Fibroblast of mammary gland (primary cell): Measurements from ENCODE around the gene FCMR.
A peak's percentile ranks its signal among the peaks of the same experiment; 100 is the strongest.
"Not testable (repeated sequence)": the region's sequence is repeated elsewhere in the genome, so short reads cannot be mapped to it uniquely, and the experiment has no call there.

Experiments used
- DNase-seq: peaks from one replicate; pipeline ENCODE4 v3.0.0-alpha.2; 2010; ENCODE audit warnings: low read depth
- H3K4me3 ChIP-seq: 2 replicates; pipeline ENCODE4 v1.5.1; 2011; ENCODE audit warnings: low read depth, mild to moderate bottlenecking, low read length, moderate library complexity; ENCODE audit not compliant: control insufficient read depth
- TF ChIP-seq, protein P1 (sequence below): conservative IDR thresholded peaks from 2 replicates; pipeline ENCODE4 v1.5.1; 2011; ENCODE audit warnings: low read depth, low read length, inconsistent platforms; ENCODE audit not compliant: control insufficient read depth, insufficient read depth

FCMR gene

DNA sequence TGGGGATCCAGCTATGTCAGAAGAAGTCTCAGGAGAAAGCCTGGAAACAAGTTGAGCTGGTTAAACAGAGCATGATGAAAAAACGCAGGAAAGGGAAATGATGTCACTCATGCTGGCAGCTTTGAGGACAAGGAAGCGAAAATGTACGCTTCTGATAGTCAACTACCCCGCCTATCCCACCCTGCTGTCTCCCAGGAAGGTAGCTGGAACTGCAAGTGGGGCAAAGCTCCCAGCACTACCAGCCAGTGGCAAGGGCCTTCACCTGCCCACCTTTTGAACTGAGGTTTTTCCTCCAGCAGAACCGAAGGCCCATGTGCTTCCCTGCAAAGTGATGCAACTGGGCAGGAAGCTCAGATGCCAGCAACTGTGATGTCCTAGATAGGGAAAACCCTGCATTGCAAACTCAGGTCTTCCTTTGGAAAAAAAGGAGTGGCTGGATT lies 62.6 kb downstream of the FCMR start:
- DNase-seq: no peak
- no peak overlapping the region for H3K4me3 ChIP-seq
- TF ChIP-seq, protein P1, sequence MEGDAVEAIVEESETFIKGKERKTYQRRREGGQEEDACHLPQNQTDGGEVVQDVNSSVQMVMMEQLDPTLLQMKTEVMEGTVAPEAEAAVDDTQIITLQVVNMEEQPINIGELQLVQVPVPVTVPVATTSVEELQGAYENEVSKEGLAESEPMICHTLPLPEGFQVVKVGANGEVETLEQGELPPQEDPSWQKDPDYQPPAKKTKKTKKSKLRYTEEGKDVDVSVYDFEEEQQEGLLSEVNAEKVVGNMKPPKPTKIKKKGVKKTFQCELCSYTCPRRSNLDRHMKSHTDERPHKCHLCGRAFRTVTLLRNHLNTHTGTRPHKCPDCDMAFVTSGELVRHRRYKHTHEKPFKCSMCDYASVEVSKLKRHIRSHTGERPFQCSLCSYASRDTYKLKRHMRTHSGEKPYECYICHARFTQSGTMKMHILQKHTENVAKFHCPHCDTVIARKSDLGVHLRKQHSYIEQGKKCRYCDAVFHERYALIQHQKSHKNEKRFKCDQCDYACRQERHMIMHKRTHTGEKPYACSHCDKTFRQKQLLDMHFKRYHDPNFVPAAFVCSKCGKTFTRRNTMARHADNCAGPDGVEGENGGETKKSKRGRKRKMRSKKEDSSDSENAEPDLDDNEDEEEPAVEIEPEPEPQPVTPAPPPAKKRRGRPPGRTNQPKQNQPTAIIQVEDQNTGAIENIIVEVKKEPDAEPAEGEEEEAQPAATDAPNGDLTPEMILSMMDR: no peak

DNA sequence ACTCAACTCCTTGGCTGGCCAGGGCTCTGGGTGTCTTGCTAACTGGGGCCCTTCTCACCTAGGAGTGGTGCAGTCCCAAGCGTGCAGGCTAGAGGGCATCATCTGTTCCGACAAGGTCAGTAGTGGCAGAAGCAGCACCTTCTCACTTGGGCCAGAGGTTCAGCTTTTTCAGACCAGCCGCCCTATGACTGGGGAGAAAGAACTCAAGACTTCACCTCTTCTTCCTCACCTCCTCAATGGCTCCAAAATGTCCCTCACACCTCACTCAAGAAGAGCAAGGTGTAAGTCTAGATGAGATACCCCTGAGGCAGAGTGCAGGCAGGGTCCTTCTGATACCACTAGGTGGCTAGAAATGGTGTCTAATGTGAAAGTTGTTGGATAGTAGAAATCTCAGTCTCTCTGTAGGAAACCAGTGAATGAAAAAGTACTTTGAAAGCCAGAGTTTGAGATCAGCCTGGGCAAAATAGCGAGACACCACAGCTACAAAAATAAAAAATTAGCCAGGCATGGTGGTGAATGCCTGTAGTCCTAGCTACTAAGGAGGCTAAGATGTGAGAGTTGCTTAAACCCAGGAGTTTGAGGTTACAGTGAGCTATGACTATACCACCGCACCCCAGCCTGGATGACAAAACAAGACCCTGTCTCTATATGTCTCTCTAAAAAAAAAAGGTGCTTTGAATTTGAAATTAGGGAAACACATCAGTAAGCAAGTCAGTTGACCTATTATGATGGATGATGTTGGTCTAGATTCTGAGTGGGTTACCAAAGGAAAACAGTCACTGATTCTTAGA lies 64.9 kb downstream of the FCMR start:
- no peak for DNase-seq
- TF ChIP-seq, protein P1: peak; percentile 39
- no peak overlapping the region for H3K4me3 ChIP-seq

DNA sequence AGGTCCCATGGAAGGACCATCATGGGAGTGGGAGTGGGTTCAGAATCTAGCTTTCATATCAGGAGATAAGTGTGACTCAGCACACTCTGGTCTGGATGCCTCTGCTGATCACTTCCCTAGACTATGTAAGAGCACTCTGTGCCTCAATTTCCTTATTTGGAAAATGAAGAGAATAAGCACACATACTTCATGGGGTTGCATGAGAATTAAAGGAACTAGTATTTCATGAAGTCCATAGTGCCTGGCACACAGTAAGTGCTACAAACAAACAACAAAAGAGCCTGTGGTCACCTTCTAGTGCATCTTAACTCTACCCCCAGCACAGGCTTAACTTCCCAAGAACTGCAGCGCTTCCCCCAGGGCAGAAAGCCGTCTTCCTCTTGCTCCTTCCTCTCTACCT lies 65.9 kb downstream of the FCMR start:
- DNase-seq: no peak
- TF ChIP-seq, protein P1: no peak
- H3K4me3 ChIP-seq: no peak overlapping the region

DNA sequence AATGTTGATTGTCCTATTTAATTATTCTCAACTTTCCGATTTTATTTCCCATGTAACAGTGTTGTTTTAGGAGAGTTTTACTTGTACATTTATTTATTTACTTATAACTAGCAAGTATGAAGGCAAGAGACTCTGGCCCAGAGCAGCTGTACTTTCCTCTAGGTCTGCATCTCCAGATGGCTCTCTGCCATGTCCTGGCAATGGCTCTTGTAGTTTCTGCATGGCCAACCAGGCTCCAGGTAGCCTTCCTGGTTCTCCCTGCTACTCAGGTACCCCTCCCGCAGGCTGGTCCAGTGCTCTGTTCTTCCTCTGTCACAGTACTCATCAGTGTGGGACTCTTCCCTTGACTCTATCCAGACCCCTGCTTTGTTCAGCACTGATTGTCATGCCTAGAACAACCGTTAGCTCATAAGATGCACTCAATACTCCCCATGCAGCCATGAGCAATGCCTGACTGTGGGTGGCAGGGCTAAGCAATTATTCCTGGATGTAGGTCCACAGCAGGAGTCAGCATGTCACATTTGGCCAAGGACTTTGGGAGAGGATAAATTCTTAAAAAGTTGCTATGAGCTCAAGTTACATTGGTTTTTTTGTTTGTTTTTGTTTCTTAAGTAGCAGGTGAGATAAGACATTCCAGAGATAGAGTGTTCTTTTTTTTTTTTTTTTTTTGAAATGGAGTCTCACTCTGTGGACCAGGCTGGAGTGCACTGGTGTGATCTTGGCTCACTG lies 67.2 kb downstream of the FCMR start:
- DNase-seq: no peak
- no peak overlapping the region for H3K4me3 ChIP-seq
- TF ChIP-seq, protein P1: no peak

DNA sequence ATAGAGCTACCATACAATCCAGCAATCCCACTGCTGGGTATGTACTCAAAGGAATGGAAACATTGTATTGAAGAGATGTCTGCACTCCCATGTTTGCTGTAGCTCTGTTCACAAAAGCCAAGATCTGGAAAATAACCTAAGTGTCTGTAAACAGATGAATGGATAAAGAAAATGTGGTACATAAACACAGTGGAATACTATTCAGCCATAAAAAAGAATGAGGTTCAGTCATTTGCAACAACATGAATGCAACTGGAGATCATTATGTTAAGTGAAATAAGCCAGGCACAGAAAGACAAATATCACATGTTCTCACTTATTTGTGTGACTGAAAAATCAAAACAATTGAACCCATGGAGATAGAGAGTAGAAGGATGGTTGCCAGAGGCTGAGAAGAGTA lies 68.0 kb downstream of the FCMR start:
- not testable (repeated sequence) for H3K4me3 ChIP-seq, DNase-seq
